ENCODE data around the gene DPM3.
A peak's percentile ranks its signal among the peaks of the same experiment; 100 is the strongest.
"Not testable (repeated sequence)": the region's sequence is repeated elsewhere in the genome, so short reads cannot be mapped to it uniquely, and the experiment has no call there.

DPM3 gene

DNA sequence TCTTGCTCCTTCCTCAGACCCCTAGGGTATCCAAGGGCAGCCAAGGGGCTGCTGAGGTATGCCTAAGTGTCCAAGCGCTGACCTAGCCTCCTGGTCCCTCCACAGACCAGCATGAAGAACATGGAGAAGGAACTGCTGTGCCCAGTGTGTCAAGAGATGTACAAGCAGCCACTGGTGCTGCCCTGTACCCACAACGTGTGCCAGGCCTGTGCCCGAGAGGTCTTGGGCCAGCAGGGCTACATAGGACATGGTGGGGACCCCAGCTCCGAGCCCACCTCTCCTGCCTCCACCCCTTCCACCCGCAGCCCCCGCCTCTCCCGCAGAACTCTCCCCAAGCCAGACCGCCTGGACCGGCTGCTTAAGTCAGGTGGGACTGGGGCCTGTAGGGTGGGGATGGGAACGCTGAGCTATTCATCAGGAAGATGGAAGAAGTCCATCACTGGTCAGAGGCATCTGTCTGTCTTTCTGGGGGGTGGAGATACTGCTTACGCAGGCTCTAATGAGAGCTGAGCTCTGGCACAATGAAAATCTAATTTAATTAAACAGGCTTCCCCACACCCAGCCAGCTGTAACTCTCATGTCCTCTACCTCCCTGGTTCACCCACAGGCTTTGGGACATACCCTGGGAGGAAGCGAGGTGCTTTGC, 35.1 kb upstream of the DPM3 start:
- no peak for DNase-seq

DNA sequence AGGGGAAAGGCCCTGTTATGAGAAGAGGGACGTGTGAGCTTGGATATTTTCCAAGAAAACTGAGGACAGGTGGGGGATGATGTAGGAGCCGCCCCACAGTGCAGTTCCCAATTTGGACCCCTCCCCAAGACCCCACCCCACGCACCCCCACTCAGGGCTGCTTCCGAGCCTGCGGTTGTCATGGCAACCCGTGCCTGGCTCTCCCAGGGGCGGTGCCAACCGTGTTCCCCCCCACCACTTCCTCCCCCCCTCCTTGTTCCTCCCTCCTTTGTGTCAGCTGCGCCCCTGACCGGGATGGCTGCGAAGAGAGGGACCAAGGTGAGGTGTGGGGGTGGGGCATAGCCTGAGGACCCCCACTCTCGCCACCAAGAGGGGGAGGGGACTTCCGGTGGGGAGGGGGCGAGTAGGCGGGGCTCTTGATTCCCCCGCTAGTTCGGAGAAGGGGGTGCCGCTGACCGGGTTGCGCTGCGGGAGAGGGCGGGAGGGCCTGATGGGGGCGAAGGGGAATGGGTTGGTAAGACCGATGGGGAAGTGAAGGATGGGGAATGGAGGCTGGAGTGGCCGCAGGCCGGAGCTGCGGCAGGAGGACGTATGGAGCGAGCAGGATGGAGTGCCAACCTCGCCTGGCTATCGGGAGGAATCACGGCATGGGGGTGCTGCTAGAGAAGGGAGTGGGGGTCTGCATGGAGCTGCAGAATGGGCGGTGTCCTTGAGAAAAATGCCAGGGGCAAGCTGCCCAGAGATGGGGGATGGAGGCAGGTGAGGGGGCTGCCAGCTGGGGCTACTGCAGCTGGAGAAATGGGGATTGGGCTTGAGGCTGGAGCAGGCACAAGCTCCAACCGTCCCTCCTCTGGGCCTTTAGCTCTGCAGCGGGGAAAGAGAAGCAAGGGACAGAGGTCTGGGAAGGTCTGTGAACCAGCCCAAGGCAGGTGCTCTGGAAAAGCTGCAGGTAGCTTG, 34.3 kb upstream of the DPM3 start:
- peak; percentile 50 for DNase-seq

DNA sequence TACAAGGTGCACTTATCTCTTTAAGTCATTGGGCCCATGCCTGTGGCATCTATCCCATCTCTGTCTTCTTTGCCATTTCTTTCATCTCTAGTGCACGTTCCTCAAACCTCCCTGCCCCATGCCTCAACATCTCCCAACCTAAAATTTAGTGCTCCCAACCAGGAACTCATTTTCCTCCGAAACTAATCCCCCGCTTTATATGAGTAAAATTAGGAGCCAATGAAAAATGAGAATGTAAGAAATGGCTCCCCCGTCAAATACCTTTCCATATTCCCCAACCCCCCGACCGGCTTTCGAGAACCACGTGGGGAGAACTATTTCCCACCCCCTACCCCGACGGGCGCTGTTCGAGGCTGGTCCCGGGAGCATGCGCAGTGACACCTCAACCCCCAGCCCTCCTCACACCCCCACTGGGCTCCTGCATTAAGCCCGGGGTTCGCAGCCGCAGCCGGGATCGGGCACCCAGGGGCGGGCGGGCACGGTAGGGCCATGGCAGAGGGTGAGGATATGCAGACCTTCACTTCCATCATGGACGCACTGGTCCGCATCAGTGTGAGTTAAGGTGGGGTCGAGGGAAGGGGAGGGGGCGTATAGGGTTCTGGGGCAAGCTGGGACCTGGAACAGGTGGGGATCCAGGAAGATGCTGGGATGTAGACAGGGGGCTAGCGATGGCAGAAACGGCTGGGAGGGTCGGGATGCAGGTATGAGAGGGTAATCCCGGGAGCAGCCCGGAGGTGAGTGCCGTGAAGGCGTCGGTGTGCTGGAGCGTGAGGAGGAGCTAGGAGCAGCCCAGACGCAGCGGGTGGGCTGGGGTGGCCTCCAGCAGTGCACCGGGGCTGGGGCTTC, 33.4 kb upstream of the DPM3 start, which contains the start of gene TRIM46:
TRIM46 (plus strand) TSS at position 372 of the 846 bp plus-strand sequence; CDS start at position 490, 118 bp downstream.
- peak; percentile 70 for DNase-seq

DNA sequence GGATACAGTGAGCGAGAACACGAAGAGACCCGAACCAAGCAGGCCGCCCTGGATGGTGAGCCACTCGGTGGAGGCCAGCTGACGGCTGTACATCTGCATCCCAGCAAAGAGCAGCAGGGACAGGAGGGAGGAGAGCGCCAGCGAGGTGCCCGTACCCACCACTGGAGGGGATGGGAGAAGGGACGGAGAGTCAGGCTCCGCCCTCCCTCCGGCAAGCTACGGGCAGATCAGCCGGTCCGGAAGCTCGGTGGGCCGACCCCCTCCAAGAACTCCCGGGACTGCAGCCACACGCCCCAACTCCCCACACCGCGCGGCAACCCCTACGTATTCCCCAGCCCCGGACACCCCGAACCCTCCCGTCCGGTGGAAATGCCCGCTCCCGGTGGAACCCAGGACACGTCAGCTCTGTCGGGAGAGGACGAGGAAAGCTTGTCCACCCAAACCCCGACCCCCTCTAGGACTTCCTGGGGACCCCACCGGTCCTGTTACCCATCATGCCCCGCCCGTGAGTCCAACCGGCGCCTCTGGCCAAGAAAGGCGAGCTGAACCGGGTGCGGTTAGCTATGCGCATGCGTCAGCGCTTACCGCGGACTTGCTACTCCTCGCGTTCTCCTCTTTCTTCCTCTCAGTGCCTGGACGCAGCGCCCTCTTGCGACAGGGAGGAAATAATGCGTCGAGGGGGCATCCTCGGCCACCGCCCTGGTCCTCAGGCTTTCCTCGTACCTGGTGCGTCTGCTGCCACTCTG, 32.6 kb upstream of the DPM3 start, which contains the start of gene KRTCAP2:
KRTCAP2 (minus strand) TSS at position 573 of the 746 bp plus-strand sequence; CDS start at position 493, 80 bp downstream.
- peak; percentile 99 for DNase-seq

DNA sequence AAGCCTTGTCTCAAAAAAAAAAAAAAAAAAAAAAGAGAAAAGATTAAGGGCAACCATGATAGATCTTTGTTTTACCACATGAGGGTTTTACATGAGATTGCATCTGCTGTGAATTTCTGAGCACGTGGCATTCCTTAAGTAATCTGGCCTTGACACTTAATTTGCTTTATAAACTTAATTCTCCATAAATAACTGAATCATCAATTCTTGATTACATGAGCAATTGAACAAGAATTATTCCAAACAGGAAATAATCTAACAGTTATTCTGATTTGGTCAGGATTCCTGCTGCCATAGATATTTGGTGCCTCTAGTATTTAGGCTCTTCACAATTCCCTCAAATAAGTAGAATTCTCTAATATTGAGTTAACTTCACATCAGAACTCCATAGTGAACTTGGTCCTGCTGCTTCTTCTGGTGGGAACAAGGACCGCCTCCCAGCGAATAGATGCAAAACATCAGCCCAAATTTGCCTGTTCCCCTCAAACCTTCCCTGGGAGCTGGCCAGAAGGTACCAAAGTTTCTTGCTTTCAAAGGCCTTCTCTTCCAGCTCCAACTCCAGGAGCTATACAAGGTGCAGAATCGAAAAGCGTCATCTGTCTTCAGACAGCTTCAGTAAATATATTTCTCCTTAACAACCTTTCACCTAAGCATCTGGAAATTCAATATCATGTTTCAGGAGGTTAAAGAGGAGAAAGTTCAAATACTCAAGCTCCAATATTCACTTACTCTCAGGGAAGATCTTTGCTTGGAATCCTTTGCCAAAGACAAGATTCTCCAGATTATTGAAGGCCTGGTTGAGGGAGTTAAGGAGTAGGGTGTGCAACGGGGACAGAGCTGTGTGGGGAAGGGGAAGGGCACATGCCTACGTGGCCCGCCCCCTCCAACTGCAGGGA, 31.8 kb upstream of the DPM3 start:
- no peak for DNase-seq

DNA sequence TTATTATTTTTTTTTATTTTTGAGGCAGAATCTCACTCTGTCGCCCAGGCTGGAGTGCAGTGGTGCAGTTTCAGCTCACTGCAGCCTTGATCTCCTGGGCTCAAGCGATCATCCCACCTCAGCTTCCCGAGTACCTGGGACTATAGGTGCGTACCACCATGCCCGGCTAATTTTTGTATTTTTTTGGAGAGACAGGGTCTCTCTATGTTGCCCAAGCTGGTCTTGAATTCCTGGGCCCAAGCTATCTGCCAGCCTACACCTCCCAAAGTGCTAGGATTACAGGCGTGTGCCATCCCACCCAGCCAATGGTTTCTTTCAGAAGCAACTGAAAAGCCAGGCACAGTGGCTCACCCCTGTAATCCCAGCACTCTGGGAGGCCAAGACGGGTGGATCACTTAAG, 30.5 kb upstream of the DPM3 start:
- DNase-seq, result no peak

DNA sequence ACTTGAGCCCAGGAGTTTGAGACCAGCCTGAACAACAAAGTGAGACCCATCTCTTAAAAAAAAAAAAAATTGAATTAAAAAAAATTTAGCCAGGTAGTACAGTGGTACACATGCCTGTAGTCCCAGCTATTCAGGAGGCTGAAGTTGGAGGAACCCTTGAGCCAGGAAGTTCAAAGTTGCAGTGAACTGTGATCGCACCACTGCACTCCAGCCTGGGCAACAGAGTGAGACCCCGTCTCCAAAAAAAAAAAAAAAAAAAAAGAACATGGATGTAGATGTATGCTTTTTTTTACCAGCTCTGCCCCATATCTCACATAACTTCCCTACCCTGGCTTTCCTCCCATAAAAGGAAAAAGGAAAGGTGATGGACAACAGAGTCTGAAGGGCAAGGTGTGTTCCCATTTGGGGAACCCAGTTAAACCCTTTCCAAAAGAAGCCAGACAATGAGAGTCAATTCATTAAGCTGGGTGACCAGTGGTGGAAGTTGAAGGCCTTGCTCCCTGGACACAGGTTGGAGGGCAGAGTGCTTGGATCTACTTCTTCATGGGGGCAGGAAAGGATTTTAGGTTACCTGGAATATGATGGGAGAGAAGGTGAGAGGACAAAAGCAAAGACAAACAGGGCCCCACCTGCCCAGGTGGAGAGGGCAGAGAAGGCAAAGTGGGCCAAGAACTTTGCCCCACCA, 29.9 kb upstream of the DPM3 start:
- DNase-seq, result no peak

DNA sequence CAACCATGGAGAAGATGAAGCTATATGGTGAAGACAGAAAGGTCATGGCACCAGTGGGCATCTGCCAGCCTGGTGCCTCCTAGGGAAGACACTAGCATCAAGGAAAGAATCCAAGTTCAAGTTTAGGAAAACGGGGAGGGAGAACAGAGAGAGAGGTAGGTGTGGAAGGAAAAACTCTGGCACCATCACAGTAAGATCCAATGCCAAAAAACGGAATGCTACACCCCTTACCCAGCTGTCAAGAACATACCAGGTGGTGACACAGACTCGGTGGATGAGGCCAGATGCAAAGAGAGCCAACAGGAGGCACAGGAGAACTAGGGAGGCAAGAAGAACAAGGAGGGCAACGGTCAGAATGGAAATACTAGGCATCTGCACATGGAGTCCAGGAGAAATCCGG, 29.2 kb upstream of the DPM3 start:
- DNase-seq, result no peak

DNA sequence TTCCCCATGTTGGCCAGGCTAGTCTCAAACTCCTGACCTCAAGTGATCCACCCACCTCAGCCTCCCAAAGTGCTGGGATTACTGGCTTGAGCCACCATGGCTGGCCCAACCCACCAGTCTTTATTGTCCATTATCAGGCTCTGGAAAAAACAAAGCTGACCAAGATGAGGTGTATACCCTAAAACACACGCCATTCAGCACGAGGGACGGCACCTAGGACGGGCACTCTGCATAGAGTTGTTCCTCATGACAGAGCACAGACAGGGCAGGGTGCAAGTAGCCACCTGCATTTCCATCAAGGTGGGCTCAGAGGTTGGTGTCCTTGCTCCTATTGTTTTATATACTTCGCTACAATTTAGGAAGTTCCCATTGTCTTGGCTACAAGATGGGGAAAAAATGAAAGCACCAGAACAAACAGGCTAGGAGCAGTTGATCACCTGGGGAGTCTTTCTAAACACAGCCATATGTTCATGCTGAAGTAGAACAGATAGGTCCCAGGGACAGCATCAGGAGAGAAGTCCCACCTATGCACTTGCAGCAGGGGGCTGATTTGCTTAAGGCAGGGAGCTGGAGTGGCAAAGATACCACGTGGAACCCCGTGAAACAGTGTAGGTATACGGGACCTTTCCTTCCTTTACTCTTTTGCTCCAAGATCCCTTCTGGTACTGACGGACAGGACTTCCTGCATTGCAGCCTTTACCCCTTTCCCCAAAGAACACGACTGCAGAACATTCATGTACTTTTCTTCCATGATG, 28.3 kb upstream of the DPM3 start:
- DNase-seq, result no peak

DNA sequence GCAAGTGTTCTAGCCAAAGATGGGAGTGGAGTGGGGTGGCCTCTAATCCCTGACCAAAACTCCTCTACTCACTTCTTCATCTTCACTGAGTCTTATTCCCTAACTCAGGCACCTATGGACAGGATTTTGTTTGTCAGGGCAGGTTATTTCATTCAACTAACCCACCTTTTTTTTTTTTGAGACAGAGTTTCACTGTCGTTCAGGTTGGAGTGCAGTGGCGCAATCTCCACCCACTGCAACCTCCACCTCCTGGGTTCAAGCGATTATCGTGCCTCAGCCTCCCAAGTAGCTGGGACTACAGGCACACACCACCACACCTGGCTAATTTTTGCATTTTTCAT, 27.7 kb upstream of the DPM3 start:
- not testable (repeated sequence) for DNase-seq

DNA sequence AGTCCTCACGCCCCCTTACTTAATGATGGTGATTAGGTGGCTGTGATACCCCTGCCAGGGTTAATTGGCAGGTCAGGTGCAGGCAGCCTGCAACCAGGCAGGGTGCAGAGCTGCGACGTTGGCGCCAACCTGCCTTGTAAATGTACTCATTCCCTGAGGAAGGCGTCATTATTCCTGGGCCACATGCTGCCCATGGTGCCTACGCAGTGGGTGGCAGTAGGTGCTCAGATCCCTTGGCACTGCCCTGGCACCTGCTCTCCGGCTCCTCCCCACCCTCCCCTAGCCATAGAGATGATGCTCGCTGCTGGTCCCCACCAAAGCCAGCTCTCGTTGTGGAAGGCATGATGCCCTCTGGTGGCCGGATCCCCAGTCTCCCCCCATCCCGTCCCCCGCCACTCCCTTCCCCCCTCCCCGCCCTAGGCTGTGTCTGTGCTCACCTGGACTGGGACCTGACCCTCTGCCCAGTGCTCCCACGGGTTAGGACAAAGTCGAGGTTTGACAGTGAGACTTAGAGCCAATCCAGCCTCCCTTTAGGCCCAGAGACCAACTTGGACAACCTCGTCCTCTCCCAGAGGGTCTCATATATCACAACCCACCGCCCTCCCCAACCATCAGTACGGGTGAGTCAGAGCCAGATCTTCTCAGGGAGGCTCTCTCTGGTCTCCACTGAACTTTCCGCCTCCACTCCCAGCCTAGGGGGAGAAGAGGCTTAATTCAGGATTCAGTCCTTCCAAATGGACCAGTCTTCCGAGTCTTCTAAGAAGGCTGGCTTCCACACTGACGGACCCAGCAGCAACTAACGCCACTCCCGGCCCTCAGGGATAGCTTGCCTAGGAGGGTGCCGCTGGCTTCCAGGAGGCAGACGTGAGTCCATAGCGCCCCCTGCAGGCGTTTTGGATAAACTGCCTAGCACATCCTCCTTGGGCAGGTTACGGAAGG, 27.1 kb upstream of the DPM3 start:
- peak; percentile 97 for DNase-seq

DNA sequence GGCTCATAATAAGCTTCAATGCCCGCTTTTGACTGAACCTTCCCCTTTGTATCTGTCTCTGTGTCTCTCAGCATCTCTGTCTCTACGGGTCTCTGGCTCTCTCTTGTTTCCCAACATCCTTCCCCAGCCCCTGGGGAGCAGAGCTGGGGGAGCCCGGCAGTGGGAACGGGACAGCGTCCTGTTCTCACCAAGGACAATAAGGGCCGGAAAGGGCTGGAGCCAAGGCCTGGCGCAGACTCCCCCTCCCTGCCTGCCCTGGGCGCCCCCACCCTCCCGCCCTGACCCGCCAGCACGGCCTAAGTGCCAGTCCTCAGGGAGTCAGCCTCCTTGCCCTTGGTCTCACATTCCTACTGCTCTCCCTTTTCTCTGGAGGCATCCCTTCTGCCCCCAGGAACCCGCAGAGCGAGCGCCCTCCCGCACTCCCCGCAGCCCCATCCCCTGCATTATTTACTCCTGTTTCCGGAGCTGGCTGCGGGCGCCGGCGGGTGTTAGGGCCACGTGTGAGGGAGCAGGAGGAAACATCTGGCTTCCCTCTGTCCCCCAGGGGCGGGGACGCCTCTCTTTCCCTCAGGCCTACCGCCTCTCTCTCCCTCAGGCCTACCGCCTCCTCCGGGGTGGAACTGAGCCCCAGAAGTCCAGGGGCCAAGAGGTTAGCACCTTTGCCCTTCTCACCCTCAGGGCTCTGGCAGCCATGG, 26.3 kb upstream of the DPM3 start:
- peak; percentile 56 for DNase-seq

DNA sequence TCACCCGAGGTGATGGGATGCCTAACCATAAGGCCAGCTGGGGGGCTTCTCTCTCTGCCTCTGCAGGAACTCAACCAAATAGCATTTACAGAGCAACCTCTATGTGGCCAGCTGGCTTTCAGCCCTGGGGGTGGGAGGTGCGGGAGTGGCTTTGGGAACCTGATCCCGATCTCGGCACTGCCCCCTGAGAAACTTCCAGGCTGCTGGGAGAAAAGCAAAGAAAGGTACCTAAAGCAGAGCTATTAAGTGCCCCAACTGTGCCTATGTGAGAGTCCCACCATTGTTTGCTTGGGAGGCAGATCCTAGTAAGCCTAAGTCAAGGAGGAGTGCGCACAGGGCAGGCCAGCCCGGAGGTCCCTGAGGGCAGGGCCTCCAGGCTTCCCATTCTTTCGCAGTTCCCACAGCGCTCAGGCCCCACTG, 25.7 kb upstream of the DPM3 start:
- no peak for DNase-seq

DNA sequence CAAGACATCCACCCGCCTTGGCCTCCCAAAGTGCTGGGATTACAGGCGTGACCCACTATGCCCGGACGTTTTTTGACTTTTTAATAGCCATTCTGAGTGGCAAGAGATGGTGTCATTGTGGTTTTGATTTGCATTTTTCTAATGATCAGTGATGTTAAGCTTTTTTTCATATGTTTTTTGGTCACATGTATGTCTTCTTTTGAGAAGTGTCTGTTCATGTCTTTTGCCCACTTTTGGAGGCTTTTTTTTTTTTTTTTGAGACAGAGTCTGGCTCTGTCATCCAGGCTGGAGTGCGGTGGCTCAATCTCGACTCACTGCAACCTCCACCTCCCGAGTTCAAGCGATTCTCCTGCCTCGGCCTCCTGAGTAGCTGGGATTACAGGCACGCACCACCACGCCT, 24.3 kb upstream of the DPM3 start:
- not testable (repeated sequence) for DNase-seq

DNA sequence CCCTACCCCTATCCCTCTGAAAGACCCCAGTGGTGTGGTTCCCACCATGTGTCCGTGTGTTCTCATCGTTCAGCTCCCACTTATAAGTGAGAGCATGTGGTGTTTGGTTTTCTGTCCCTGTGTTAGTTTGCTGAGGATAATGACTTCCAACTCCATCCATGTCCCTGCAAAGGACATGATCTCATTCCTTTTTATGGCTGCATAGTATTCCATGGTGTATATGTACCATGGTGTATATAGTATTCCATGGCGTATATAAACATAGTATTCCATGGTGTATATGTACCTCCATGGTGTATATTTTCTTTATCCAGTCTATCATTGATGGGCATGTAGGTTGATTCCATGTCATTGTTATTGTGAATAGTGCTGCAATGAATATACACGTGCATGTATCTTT, 23.5 kb upstream of the DPM3 start:
- DNase-seq, result not testable (repeated sequence)

DNA sequence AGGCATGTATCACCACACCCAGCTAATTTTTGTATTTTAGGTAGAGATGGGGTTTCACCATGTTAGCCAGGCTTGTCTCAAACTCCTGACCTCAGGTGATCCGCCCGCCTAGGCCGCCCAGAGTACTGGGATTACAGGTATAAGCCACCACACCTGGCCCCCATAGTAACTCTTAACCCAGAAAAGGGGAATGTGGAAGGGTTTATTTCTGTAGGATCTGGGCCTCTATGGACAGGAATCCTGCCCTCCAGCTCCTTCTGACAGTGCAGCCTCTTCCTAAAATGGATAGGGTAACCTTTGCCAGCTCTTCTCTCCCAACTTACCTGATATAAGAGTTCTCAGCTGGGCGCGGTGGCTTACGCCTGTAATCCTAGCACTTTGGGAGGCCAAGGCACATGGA, 22.3 kb upstream of the DPM3 start:
- not testable (repeated sequence) for DNase-seq

DNA sequence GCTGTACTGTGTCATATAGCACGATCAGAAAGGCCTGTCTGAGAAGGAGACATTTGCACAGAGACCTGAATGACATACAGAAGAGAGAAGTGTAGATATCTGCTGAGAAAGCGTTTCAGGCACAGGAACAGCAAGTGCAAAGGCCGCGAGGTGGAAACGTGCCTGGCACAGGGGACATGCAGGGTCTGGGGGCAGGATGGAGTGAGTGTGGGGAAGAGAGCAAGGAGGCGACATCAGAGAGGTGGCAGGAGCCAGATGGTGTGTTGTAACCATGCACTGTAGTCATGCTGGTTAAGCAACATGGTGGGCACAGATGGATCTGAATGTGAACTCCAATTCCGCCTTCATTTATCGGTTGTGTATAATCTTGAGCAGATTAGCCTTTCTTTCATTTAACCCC, 19.8 kb upstream of the DPM3 start:
- no peak for DNase-seq

DNA sequence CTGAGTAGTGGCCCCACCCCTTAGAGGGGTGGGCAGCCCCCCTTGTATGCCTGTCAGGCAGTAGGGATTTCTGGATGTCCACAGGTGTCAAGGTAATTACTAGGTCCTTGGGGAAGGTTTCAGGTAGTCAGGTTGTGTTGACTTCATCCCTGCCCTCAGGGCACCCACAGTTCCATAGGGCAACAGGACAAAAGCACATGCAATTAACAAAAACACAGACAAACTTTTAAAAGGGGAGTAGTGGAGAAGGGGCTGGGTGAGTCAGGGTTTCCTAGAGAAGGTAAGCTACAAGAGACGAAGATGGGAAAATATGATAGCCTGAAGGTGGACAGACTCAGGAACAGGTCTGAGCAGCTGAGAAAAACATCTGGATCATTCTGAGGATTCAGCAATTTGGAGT, 18.7 kb upstream of the DPM3 start:
- no peak for DNase-seq
